GM18517 (cell line): Measurements from ENCODE around the gene PRRG3.
"Not testable (repeated sequence)": the region's sequence is repeated elsewhere in the genome, so short reads cannot be mapped to it uniquely, and the experiment has no call there.

Source experiments
- ATAC-seq: cut with Tn5 transposase; IDR thresholded peaks from one replicate; pipeline ENCODE4 v1.9.1; 2021; ENCODE audit warnings: mild to moderate bottlenecking, moderate library complexity; ENCODE audit not compliant: unreplicated experiment

The PRRG3 gene

GRCh38 chrX:151694661-151695582 lies at the start of gene PRRG3:
Gene PRRG3, plus strand, starts transcription at chrX:151695458. Its CDS starts 3,357 bp downstream, at chrX:151698815.
- no peak for ATAC-seq

GRCh38 chrX:151675121-151675746 lies 20.0 kb upstream of the PRRG3 start:
- ATAC-seq = no peak

- ATAC-seq = no peak
Observed at GRCh38 chrX:151676196-151676595, 19.1 kb upstream of the PRRG3 start.

GRCh38 chrX:151679798-151680402 lies 15.4 kb upstream of the PRRG3 start:
- no peak for ATAC-seq

GRCh38 chrX:151680805-151681204 lies 14.5 kb upstream of the PRRG3 start:
- ATAC-seq = peak; percentile 84

GRCh38 chrX:151687635-151688034 lies 7.6 kb upstream of the PRRG3 start:
- ATAC-seq = no peak

GRCh38 chrX:151688695-151689094 lies 6.6 kb upstream of the PRRG3 start:
- ATAC-seq = no peak

- no peak for ATAC-seq
Observed at GRCh38 chrX:151692825-151693224, 2.4 kb upstream of the PRRG3 start.

- ATAC-seq = no peak
Observed at GRCh38 chrX:151694121-151694520, 1.1 kb upstream of the PRRG3 start.

- ATAC-seq = no peak
Observed at GRCh38 chrX:151695583-151696340, 504 bp downstream of the PRRG3 start.

GRCh38 chrX:151697082-151697481 lies 1.8 kb downstream of the PRRG3 start:
- not testable (repeated sequence) for ATAC-seq

GRCh38 chrX:151697522-151697921 lies 2.3 kb downstream of the PRRG3 start:
- ATAC-seq = no peak

- ATAC-seq = no peak
Observed at GRCh38 chrX:151698485-151698884, 3.2 kb downstream of the PRRG3 start.

- no peak for ATAC-seq
Observed at GRCh38 chrX:151699746-151700145, 4.5 kb downstream of the PRRG3 start.

GRCh38 chrX:151700581-151700980 lies 5.3 kb downstream of the PRRG3 start:
- no peak for ATAC-seq

GRCh38 chrX:151701071-151701470 lies 5.8 kb downstream of the PRRG3 start:
- ATAC-seq = no peak

GRCh38 chrX:151701531-151701930 lies 6.3 kb downstream of the PRRG3 start:
- no peak for ATAC-seq

- no peak for ATAC-seq
Observed at GRCh38 chrX:151702026-151702714, 6.9 kb downstream of the PRRG3 start.

GRCh38 chrX:151702741-151703340 lies 7.6 kb downstream of the PRRG3 start:
- no peak for ATAC-seq

- ATAC-seq = no peak
Observed at GRCh38 chrX:151703487-151703886, 8.2 kb downstream of the PRRG3 start.
